ENCODE data around the gene SLC25A28.

The SLC25A28 gene

DNA sequence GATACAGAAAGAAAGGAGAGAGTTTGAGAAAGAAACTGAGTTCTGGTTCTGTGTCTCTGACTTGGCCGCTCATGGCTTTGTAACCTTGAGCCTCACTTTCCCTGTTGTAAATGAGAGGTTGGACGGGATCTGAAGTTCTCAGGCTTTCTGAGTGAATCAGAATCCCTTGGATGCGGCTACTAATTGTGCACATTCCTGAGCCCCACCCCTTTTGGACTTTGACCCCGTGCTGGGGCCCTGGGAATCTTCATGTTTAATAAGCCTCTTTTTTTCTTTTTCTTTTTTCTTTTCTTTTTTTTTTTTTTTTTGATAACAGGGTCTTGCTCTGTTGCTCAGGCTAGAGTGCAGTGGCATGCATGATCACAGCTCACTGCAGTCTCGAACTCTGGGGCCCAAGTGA, 26.9 kb downstream of the SLC25A28 start:
- Histone ChIP-seq H3K27me3 (ENCODE audit: insufficient read depth, poor library complexity, severe bottlenecking) (no peaks in the 10 kb centered on the region), H3K27ac (replicated peaks) (no peak overlapping the region), H3K4me3 (replicated peaks; ENCODE audit: insufficient read depth, low read length) (no peak overlapping the region)
- DNase-seq (ENCODE audit: low read depth in 1 of 2, low spot score in 1 of 2) = no peak
- TF ChIP-seq, protein P1, sequence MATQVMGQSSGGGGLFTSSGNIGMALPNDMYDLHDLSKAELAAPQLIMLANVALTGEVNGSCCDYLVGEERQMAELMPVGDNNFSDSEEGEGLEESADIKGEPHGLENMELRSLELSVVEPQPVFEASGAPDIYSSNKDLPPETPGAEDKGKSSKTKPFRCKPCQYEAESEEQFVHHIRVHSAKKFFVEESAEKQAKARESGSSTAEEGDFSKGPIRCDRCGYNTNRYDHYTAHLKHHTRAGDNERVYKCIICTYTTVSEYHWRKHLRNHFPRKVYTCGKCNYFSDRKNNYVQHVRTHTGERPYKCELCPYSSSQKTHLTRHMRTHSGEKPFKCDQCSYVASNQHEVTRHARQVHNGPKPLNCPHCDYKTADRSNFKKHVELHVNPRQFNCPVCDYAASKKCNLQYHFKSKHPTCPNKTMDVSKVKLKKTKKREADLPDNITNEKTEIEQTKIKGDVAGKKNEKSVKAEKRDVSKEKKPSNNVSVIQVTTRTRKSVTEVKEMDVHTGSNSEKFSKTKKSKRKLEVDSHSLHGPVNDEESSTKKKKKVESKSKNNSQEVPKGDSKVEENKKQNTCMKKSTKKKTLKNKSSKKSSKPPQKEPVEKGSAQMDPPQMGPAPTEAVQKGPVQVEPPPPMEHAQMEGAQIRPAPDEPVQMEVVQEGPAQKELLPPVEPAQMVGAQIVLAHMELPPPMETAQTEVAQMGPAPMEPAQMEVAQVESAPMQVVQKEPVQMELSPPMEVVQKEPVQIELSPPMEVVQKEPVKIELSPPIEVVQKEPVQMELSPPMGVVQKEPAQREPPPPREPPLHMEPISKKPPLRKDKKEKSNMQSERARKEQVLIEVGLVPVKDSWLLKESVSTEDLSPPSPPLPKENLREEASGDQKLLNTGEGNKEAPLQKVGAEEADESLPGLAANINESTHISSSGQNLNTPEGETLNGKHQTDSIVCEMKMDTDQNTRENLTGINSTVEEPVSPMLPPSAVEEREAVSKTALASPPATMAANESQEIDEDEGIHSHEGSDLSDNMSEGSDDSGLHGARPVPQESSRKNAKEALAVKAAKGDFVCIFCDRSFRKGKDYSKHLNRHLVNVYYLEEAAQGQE (IDR thresholded peaks at IDR 0.05; ENCODE audit: insufficient replicate concordance, low read depth) = no peak
- TF ChIP-seq SPI1 (IDR thresholded peaks at IDR 0.05; ENCODE audit: borderline replicate concordance, low read depth) = no peak
- TF ChIP-seq POLR2AphosphoS5 (IDR thresholded peaks at IDR 0.05; ENCODE audit: low read depth) = no peak
- no peak for TF ChIP-seq GABPA (IDR thresholded peaks at IDR 0.05; ENCODE audit: low read depth)
- TF ChIP-seq, protein P2, sequence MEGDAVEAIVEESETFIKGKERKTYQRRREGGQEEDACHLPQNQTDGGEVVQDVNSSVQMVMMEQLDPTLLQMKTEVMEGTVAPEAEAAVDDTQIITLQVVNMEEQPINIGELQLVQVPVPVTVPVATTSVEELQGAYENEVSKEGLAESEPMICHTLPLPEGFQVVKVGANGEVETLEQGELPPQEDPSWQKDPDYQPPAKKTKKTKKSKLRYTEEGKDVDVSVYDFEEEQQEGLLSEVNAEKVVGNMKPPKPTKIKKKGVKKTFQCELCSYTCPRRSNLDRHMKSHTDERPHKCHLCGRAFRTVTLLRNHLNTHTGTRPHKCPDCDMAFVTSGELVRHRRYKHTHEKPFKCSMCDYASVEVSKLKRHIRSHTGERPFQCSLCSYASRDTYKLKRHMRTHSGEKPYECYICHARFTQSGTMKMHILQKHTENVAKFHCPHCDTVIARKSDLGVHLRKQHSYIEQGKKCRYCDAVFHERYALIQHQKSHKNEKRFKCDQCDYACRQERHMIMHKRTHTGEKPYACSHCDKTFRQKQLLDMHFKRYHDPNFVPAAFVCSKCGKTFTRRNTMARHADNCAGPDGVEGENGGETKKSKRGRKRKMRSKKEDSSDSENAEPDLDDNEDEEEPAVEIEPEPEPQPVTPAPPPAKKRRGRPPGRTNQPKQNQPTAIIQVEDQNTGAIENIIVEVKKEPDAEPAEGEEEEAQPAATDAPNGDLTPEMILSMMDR (IDR thresholded peaks at IDR 0.05; ENCODE audit: insufficient read depth, low read length) = no peak

DNA sequence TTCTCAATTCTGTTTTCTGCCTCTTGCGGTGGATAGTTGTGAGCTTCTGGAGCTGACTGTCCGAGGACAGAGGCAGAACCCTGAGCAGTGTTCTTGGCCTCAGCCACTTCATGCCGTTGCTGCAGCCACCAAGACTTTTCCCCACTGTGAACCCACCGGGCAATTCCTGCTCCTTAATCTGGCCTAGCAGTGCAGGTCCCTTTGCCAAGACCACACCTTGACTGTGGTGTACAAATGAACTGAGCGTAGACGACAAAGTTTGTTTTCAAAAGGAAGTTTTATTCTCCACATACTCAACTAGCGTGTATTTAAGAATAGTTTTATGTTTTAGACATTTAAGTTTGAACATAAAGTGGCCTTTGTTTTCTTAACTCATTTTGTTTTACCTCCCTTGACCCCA, 29.4 kb downstream of the SLC25A28 start:
- no peaks in the 10 kb centered on the region for H3K27me3 ChIP-seq (ENCODE audit: insufficient read depth, poor library complexity, severe bottlenecking)
- no peak for TF ChIP-seq POLR2AphosphoS5 (IDR thresholded peaks at IDR 0.05; ENCODE audit: low read depth)
- TF ChIP-seq, protein P2 (IDR thresholded peaks at IDR 0.05; ENCODE audit: insufficient read depth, low read length) = no peak
- TF ChIP-seq, protein P1 (IDR thresholded peaks at IDR 0.05; ENCODE audit: insufficient replicate concordance, low read depth) = no peak
- no peak for TF ChIP-seq GABPA (IDR thresholded peaks at IDR 0.05; ENCODE audit: low read depth)
- TF ChIP-seq SPI1 (IDR thresholded peaks at IDR 0.05; ENCODE audit: borderline replicate concordance, low read depth) = no peak

DNA sequence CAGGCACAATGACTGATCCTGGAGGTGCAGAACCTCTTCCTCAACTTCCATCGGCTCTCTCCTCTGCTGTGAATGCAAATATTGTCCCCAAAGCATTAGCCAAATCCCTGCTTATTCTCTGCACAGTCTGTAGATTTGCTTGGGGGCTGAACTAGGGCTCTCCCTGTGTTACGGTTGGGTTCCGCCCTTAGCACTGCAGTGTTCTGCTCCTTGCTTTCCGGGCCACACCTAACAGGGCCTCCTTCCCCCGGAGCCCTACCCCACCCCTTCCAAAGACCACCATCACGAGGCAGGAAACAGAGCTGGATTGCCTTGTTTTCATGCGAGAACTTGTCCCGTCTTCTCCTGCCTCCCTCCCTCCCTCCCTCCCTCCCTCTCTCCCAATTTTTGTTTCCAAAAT, 36.6 kb downstream of the SLC25A28 start:
- H3K27ac ChIP-seq (replicated peaks) = no peak overlapping the region
- no peak for DNase-seq (ENCODE audit: low read depth in 1 of 2, low spot score in 1 of 2)
- H3K27me3 ChIP-seq (ENCODE audit: insufficient read depth, poor library complexity, severe bottlenecking) = peaks cover 2% of the 10 kb centered on the region
- no peak overlapping the region for H3K4me3 ChIP-seq (replicated peaks; ENCODE audit: insufficient read depth, low read length)
- TF ChIP-seq, protein P2 (IDR thresholded peaks at IDR 0.05; ENCODE audit: insufficient read depth, low read length) = no peak
- TF ChIP-seq GABPA (IDR thresholded peaks at IDR 0.05; ENCODE audit: low read depth) = no peak
- TF ChIP-seq POLR2AphosphoS5 (IDR thresholded peaks at IDR 0.05; ENCODE audit: low read depth) = no peak
- TF ChIP-seq, protein P1 (IDR thresholded peaks at IDR 0.05; ENCODE audit: insufficient replicate concordance, low read depth) = no peak
- no peak for TF ChIP-seq SPI1 (IDR thresholded peaks at IDR 0.05; ENCODE audit: borderline replicate concordance, low read depth)

More for the DNA sequence above, 29.4 kb downstream of the SLC25A28 start:
- DNase-seq (ENCODE audit: low read depth in 1 of 2, low spot score in 1 of 2) = no peak
- H3K4me3 ChIP-seq (replicated peaks; ENCODE audit: insufficient read depth, low read length) = no peak overlapping the region
- no peak overlapping the region for H3K27ac ChIP-seq (replicated peaks)

All from HL-60 (cell line).